IMR-90 (cell line): ENCODE results near the gene RFC3. TPM values are rescaled to one million over a fixed set of nuclear protein-coding genes. Genes with fewer than 3 reads are reported as not detected.

ENCODE experiments used
- ATAC-seq: fragments of 200-7000 bp; cut with Tn5 transposase; 2 replicates; pipeline ENCODE4 v1.9.1; 2020; ENCODE audit warnings: low read depth, mild to moderate bottlenecking, moderate library complexity
- BruUV-seq: library from RNA; stranded (reverse); fragments of 400-500 nt; replicated peaks from 2 replicates; lab custom pipeline; 2021; lab: Mats Ljungman, UMichigan
- CTCF ChIA-PET: fragments of 300-600 bp; formaldehyde crosslinking; extraction: SDS; loops from one replicate; lab custom pipeline; 2021; ENCODE audit warnings: antibody characterized with exemption; lab: Yijun Ruan, JAX
- POLR2A ChIA-PET: fragments of 300-600 bp; sonication (Branson Sonifier 250); formaldehyde crosslinking; loops from one replicate; lab custom pipeline; 2022; ENCODE audit warnings: antibody characterized with exemption; ENCODE audit not compliant: unreplicated experiment; lab: Charles Lee
- DNase-seq: peaks from one replicate; pipeline ENCODE4 v3.0.0; 2013
- H2AFZ ChIP-seq: replicated peaks from 2 replicates; pipeline ENCODE3; 2013; ENCODE audit warnings: low read length, mild to moderate bottlenecking; ENCODE audit not compliant: poor library complexity
- H2AK5ac ChIP-seq: 2 replicates; pipeline ENCODE4 v1.6.1; 2013; ENCODE audit warnings: low read depth, low read length, inconsistent platforms
- H2AK9ac ChIP-seq: replicated peaks from 2 replicates; pipeline ENCODE3; 2013; ENCODE audit warnings: mild to moderate bottlenecking, low read depth, low read length, moderate library complexity; ENCODE audit not compliant: poor library complexity
- H2BK120ac ChIP-seq: 2 replicates; pipeline ENCODE4 v1.6.1; 2013; ENCODE audit warnings: low read depth, low read length, inconsistent platforms
- H2BK15ac ChIP-seq: 3 replicates; pipeline ENCODE4 v1.6.1; 2013; ENCODE audit warnings: low read depth, low read length, inconsistent platforms
- H2BK20ac ChIP-seq: 2 replicates; pipeline ENCODE4 v1.6.1; 2013; ENCODE audit warnings: low read depth, mild to moderate bottlenecking, inconsistent platforms, low read length, moderate library complexity
- H2BK5ac ChIP-seq: 2 replicates; pipeline ENCODE4 v1.6.1; 2013; ENCODE audit warnings: mild to moderate bottlenecking, low read depth, low read length, inconsistent platforms; ENCODE audit not compliant: poor library complexity, severe bottlenecking
- H3K14ac ChIP-seq: replicated peaks from 2 replicates; pipeline ENCODE4 v1.6.1; 2013; ENCODE audit warnings: low read depth, low read length, inconsistent platforms
- H3K18ac ChIP-seq: 2 replicates; pipeline ENCODE4 v1.6.1; 2013; ENCODE audit warnings: low read depth, low read length, control low read depth
- H3K23ac ChIP-seq: 2 replicates; pipeline ENCODE4 v1.6.1; 2013; ENCODE audit warnings: low read depth, low read length, inconsistent platforms
- H3K27ac ChIP-seq: 2 replicates; pipeline ENCODE4 v1.5.1; 2013; ENCODE audit warnings: mild to moderate bottlenecking, control low read depth, low read length; ENCODE audit not compliant: insufficient read depth
- H3K27me3 ChIP-seq: 2 replicates; pipeline ENCODE4 v1.6.1; 2013; ENCODE audit warnings: low read length; ENCODE audit not compliant: control insufficient read depth, insufficient read depth
- H3K36me3 ChIP-seq: 2 replicates; pipeline ENCODE4 v1.6.1; 2013; ENCODE audit warnings: low read length, mixed read lengths; ENCODE audit not compliant: control insufficient read depth, insufficient read depth
- H3K4ac ChIP-seq: 2 replicates; pipeline ENCODE4 v1.6.1; 2013; ENCODE audit warnings: low read depth, low read length, inconsistent platforms
- H3K4me1 ChIP-seq: 2 replicates; pipeline ENCODE4 v1.6.1; 2013; ENCODE audit warnings: low read length, mixed read lengths; ENCODE audit not compliant: control insufficient read depth, insufficient read depth
- H3K4me2 ChIP-seq: 2 replicates; pipeline ENCODE4 v1.6.1; 2013; ENCODE audit warnings: low read depth, mild to moderate bottlenecking, control low read depth, low read length, moderate library complexity
- H3K4me3 ChIP-seq: 2 replicates; pipeline ENCODE4 v1.5.1; 2013; ENCODE audit warnings: low read depth, mild to moderate bottlenecking, control low read depth, low read length, moderate library complexity; ENCODE audit not compliant: insufficient read depth
- H3K56ac ChIP-seq: 2 replicates; pipeline ENCODE4 v1.6.1; 2013; ENCODE audit warnings: low read length, inconsistent platforms; ENCODE audit not compliant: insufficient read depth; ENCODE audit errors: extremely low read depth
- H3K79me1 ChIP-seq, 2 experiments: 2 replicates each; pipeline ENCODE4 v1.6.1; 2013; ENCODE audit warnings: low read length in 2 of 2, inconsistent platforms in 1 of 2, low read depth in 1 of 2
- H3K9ac ChIP-seq: 2 replicates; pipeline ENCODE4 v1.6.1; 2013; ENCODE audit warnings: low read depth, low read length, control low read depth
- H3K9me1 ChIP-seq: 2 replicates; pipeline ENCODE4 v1.6.1; 2013; ENCODE audit warnings: low read length, inconsistent platforms; ENCODE audit not compliant: insufficient read depth
- H3K9me3 ChIP-seq: 2 replicates; pipeline ENCODE4 v1.6.1; 2013; ENCODE audit warnings: low read length; ENCODE audit not compliant: control insufficient read depth, insufficient read depth
- H4K20me1 ChIP-seq: 2 replicates; pipeline ENCODE4 v1.6.1; 2013; ENCODE audit warnings: low read length, inconsistent platforms; ENCODE audit not compliant: insufficient read depth
- H4K5ac ChIP-seq: 2 replicates; pipeline ENCODE4 v1.6.1; 2013; ENCODE audit warnings: mild to moderate bottlenecking, low read depth, low read length, control low read depth
- H4K8ac ChIP-seq, 2 experiments: 2 replicates each; pipeline ENCODE4 v1.6.1; 2013; ENCODE audit warnings: low read depth in 2 of 2, low read length in 2 of 2, control low read depth in 1 of 2, inconsistent platforms in 1 of 2
- H4K91ac ChIP-seq: 2 replicates; pipeline ENCODE4 v1.6.1; 2013; ENCODE audit warnings: low read depth, low read length, inconsistent platforms; ENCODE audit not compliant: insufficient read depth
- USF2 ChIP-seq: fragments of 150-350 bp; IDR thresholded peaks from 2 replicates; pipeline ENCODE4 v1.6.1; 2017; ENCODE audit warnings: mild to moderate bottlenecking, antibody characterized with exemption, low read length, low read depth
- WGBS, 2 experiments: methylation state at CpG; one replicate each; pipeline versions ENCODE4 v1.1.5 to v1.1.7; 2013; ENCODE audit warnings: missing lambda C conversion rate in 2 of 2; ENCODE audit not compliant: insufficient read length in 1 of 2; ENCODE audit errors: extremely low coverage in 2 of 2; 5-methylcytosine and 5-hydroxymethylcytosine counted together
- dilution Hi-C: fragments of 300-500 bp; cut with HindIII; formaldehyde crosslinking; loops from one replicate; pipeline ENCODE4 v1.14.3; 2018; ENCODE audit warnings: low sequenced_read_pairs; ENCODE audit not compliant: unreplicated experiment
- in situ Hi-C: fragments of 300-500 bp; cut with MboI; formaldehyde crosslinking; loops from 3 replicates; pipeline ENCODE4 v1.14.3; 2019; ENCODE audit warnings: low sequenced_read_pairs, inconsistent platforms, mixed read lengths
- intact Hi-C: fragments of 100-400 bp; cut with micrococcal nuclease; formaldehyde crosslinking; loops from 2 replicates; pipeline ENCODE4 v1.10.0; 2022
- polyA plus RNA-seq, 3 experiments: library from polyadenylated mRNA; depleted of rRNA; stranded (reverse); fragments of >200 nt; gene quantifications; 2 replicates each; pipeline ENCODE4 v1.2.3, GENCODE V29; 2012; ENCODE audit warnings: low replicate concordance in 1 of 3
- total RNA-seq: library from RNA; depleted of rRNA; stranded (reverse); fragments of >200 nt; gene quantifications from 2 replicates; pipeline ENCODE4 v1.2.3, GENCODE V29; 2012

Gene RFC3
- total and polyA plus RNA-seq, 2 of the 4 experiments (the other 2 are of a cell fraction): 9.8 to 12.9 TPM

GRCh38 chr13:33775339-33776108, 42.4 kb upstream of the RFC3 start:
- in situ Hi-C loops: no loop called here
- intact Hi-C loops: no loop called here
- dilution Hi-C loops: no loop called here
- no peak overlapping the region for H2AFZ ChIP-seq
- H3K79me1 ChIP-seq: no peaks in the 10 kb centered on the region
- no CpG with 5 or more reads among the region's 2 CpGs for WGBS, 2 experiments
- H3K4me2 ChIP-seq: no peak overlapping the region
- H3K36me3 ChIP-seq: no peaks in the 10 kb centered on the region
- H3K14ac ChIP-seq: no peak overlapping the region
- H4K5ac ChIP-seq: no peak overlapping the region
- H4K91ac ChIP-seq: no peak overlapping the region
- ChIA-PET POLR2A (no interaction called here), CTCF (no interaction called here)
- no peak overlapping the region for H3K4me3 ChIP-seq
- no peaks in the 10 kb centered on the region for H4K20me1 ChIP-seq
- H3K18ac ChIP-seq: no peak overlapping the region
- H3K27me3 ChIP-seq: peaks cover 14% of the 10 kb centered on the region
- no TSS peak for BruUV-seq
- no peak overlapping the region for H3K9ac ChIP-seq
- no peak overlapping the region for H2BK20ac ChIP-seq
- no peak overlapping the region for H2BK15ac ChIP-seq
- no peaks in the 10 kb centered on the region for H3K9me1 ChIP-seq
- H3K4me1 ChIP-seq: no peaks in the 10 kb centered on the region
- no peak overlapping the region for H2BK5ac ChIP-seq
- no peak overlapping the region for H3K56ac ChIP-seq
- DNase-seq (no peak), ATAC-seq (no peak)
- no peak overlapping the region for H3K4ac ChIP-seq
- no peaks in the 10 kb centered on the region for H3K9me3 ChIP-seq
- no peak overlapping the region for H2AK9ac ChIP-seq
- TF ChIP-seq USF2: no peak
- no peak overlapping the region for H3K23ac ChIP-seq
- H3K27ac ChIP-seq: no peak overlapping the region
- no peak overlapping the region for H4K8ac ChIP-seq
- no peak overlapping the region for H2BK120ac ChIP-seq
- H2AK5ac ChIP-seq: no peak overlapping the region
